Nephron progenitor cell (in vitro differentiated cells): ENCODE data around the gene GOLGA6B.
A peak's percentile ranks its signal among the peaks of the same experiment; 100 is the strongest.
"Not testable (repeated sequence)": the region's sequence is repeated elsewhere in the genome, so short reads cannot be mapped to it uniquely, and the experiment has no call there.

Experiments used
- DNase-seq: peaks from one replicate; pipeline ENCODE4 v3.0.0; 2021
- H3K27ac Mint-ChIP-seq: 2 replicates; pipeline ENCODE4 v1.8.0; 2021; ENCODE audit warnings: mild to moderate bottlenecking, moderate library complexity, mixed read lengths
- H3K27me3 Mint-ChIP-seq: 2 replicates; pipeline ENCODE4 v1.8.0; 2021; ENCODE audit warnings: mild to moderate bottlenecking, low read depth, mixed read lengths; ENCODE audit not compliant: poor library complexity
- H3K36me3 Mint-ChIP-seq: 2 replicates; pipeline ENCODE4 v1.8.0; 2021; ENCODE audit warnings: low read depth, mixed read lengths
- H3K4me1 Mint-ChIP-seq: 2 replicates; pipeline ENCODE4 v1.8.0; 2021; ENCODE audit warnings: mixed read lengths
- H3K4me3 Mint-ChIP-seq: 2 replicates; pipeline ENCODE4 v1.8.0; 2021; ENCODE audit warnings: mild to moderate bottlenecking, moderate library complexity, mixed read lengths
- H3K9me3 Mint-ChIP-seq: 2 replicates; pipeline ENCODE4 v1.8.0; 2021; ENCODE audit warnings: mild to moderate bottlenecking, moderate library complexity, mixed read lengths
- CTCF ChIP-seq: fragments of 200-600 bp; sonication (generic); IDR thresholded peaks from 2 replicates; pipeline ENCODE4 v1.5.0; 2021; ENCODE audit warnings: antibody characterized with exemption

GOLGA6B gene

GRCh38 chr15:72698938-72699337 lies 44.4 kb downstream of the GOLGA6B start:
- Mint-ChIP-seq H3K9me3 (no peaks in the 10 kb centered on the region), H3K4me1 (no peaks in the 10 kb centered on the region), H3K27ac (no peak overlapping the region), H3K27me3 (peaks cover 3% of the 10 kb centered on the region), H3K36me3 (peaks cover 11% of the 10 kb centered on the region), H3K4me3 (no peak overlapping the region)
- no peak for DNase-seq
- no peak for TF ChIP-seq CTCF

- Mint-ChIP-seq H3K27me3 (peaks cover 3% of the 10 kb centered on the region), H3K9me3 (no peaks in the 10 kb centered on the region), H3K4me1 (no peaks in the 10 kb centered on the region), H3K4me3 (no peak overlapping the region), H3K36me3 (peaks cover 11% of the 10 kb centered on the region), H3K27ac (no peak overlapping the region)
- no peak for DNase-seq
- no peak for TF ChIP-seq CTCF
These were observed 45.6 kb downstream of the GOLGA6B start for GRCh38 chr15:72700076-72700475.

GRCh38 chr15:72706266-72706665 lies 51.8 kb downstream of the GOLGA6B start:
- Mint-ChIP-seq H3K27ac (peak overlapping the region; percentile 73), H3K4me3 (no peak overlapping the region), H3K36me3 (peaks cover 11% of the 10 kb centered on the region), H3K27me3 (no peaks in the 10 kb centered on the region), H3K9me3 (no peaks in the 10 kb centered on the region), H3K4me1 (peaks cover 6% of the 10 kb centered on the region)
- TF ChIP-seq CTCF = no peak
- DNase-seq = no peak

- H3K9me3 Mint-ChIP-seq, H3K27me3 Mint-ChIP-seq, H3K4me1 Mint-ChIP-seq, H3K27ac Mint-ChIP-seq, DNase-seq, H3K4me3 Mint-ChIP-seq: not testable (repeated sequence)
- peaks cover 18% of the 10 kb centered on the region for H3K36me3 Mint-ChIP-seq
These were observed 54.2 kb downstream of the GOLGA6B start for GRCh38 chr15:72708551-72709303.
